Glomerular endothelial cell (primary cell): ENCODE data around the gene BTLA. TPM values are rescaled to one million over a fixed set of nuclear protein-coding genes. Genes with fewer than 3 reads are reported as not detected.
"Not testable (repeated sequence)": the region's sequence is repeated elsewhere in the genome, so short reads cannot be mapped to it uniquely, and the experiment has no call there.

Source experiments
- DNase-seq: peaks from one replicate; pipeline ENCODE4 v3.0.0-alpha.2; 2011; ENCODE audit warnings: low read depth, low spot score; ENCODE audit errors: extremely low read depth
- total RNA-seq: library from RNA; depleted of rRNA; stranded (reverse); fragments of >200 nt; gene quantifications from 2 replicates; pipeline ENCODE4 v1.2.3, GENCODE V29; 2015

The BTLA gene
- total RNA-seq, 1 donor from 2014 or later = not detected

DNA sequence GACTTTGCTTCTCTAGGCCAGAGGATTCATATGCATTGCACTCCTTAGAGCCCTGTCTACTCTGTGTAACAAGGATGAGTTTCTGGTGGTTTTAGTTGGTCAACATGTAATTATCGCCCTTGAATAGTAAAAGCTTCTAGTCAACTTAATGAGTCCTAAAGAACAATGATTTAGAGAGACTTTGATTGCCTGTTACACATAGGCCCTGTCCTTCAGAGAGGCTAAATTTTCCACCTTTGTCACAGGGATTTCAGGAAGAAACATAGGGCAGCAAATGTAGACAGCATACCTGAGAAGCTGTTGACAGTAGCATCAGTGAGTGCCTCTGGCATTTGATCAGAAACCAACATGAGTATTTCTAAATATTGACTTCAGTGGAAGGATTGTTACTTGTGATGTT, 7.1 kb downstream of the BTLA start:
- DNase-seq = no peak

DNA sequence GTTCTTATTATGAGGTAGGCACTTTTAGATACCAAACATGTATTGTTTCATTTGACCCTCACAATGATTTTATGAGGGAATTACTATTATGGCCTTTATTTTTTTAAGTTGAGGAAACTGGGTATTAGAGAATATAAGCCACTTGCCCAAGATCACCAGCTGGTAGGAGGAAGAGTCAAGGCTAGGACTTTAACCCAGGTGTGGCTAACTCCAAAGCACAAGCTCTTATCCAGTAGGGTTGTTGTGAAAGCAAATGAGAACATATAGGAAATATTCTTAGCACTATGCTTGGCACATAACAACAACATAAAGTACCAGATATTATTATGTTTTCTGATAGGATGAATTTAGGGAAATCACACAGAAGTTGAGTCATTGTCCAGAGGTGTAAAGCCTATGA, 7.9 kb downstream of the BTLA start:
- DNase-seq = no peak

DNA sequence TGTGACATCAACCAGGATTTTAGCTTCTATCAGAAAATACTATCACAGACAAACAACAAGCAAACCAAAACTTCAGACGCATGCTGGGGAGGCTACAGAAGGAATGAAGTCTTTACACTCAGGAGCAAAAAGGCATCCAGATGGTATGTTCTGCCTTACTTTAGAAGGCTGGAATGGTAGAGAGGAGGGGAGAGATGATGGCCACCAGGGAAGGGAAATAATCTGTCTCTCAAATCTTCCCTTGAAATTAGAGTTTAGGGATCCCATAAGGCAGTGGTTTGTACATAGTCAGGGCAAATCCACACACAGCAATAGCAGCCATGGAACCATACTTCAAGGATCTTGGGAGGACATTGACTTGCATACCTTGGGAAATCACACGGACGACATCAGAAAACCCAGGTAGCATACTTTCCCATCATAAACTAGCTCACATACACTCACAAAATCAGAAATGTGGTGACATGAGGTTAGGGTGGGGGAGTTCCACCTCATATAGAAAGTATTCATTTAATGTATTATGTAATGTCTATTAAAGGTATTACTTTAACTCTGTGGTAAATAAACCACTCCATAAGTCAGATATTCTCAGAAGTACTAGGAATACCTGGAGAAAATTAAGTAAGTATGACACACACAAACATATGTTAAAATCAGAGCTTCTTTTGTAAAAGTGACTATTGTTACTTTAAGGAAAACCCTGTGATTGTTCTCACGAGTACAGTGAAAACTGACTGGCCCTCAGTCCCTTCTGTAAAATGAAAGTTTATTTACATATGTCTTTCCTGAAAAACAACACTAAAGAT, 9.4 kb downstream of the BTLA start:
- DNase-seq = no peak

DNA sequence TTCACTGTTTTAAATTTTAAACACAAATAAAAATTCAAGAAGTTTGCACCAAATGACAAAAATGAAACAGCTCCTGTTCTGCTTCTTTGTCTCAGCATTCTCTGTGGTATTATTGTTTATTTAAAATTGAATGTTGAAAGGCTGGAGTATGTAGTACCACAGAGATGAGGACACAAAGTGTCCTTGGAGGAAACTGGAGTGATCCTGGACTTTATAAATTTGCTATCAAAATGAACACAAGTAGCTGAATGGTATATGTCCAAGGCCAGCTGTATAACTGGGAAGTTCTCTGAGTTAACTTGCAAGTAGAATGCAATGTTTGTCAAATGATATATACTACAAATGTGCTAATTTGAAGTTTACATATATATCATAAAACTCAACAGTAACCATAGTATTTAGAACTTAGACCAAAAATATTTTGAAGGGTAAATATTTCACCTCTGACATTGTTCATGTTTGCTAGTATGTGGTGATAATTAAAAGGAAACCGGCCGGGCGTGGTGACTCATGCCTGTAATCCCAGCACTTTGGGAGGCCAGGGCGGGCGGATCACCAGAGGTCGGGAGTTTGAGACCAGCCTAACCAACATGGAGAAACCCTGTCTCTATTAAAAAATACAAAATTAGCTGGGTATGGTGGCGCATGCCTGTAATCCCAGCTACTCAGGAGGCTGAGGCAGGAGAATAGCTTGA, 12.3 kb downstream of the BTLA start:
- DNase-seq = no peak

DNA sequence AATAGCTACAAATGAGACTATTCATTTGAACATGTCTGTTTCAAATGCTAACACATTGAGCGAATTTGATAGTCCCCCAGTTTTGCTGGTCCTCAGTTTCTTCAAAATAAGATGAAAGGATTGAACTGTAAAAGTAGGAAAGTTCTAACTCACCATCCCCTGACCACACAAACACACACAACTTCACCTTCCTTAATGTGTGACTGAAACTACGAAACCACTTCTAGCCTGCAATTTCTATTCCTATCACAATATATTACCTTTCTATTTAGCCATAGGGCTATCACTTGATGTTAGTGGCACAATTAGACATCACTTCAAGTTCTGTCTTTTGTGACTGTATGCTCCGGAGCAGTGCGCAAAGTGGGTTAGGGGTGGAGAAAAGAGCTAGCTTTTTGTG, 14.9 kb downstream of the BTLA start:
- DNase-seq = no peak

DNA sequence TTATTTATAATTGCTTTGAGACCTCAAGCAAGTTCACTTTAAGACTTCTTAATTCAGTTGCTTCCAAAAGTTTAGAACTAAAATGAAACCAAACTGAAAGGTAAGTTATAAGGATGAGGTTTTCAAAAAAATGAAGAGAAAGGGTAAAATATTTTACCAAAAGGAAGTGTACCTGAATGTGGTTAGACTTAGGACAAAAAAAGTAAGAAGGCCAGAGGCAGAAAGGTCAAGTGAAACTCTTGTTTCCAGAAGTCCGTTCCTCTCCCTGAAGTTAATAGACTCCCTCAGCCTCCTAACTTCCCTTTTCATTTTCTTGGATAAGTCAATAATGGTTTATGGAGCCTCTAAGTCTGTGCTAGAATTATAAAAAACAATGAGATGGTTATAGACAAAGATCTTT, 16.6 kb downstream of the BTLA start:
- no peak for DNase-seq

DNA sequence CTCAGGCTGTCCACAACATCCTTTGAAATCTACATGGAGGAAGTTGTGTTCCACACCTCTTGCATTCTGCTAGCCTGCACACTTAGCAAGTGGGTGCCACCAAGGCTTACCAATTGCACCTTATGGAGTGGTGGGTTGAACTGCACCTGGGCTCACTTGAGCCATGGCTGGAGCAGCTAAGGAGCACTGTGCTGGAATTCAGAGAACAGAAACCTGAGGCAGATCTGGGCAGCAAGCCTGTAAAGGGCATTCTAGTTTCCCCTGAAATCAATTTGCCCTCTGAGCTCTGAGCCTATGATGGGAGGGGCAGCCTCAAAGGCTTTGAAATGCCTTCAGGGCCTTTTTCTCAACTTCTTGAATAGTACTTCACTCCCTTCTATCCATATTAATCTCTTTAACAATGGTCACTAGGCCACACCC, 18.0 kb downstream of the BTLA start:
- DNase-seq = no peak

DNA sequence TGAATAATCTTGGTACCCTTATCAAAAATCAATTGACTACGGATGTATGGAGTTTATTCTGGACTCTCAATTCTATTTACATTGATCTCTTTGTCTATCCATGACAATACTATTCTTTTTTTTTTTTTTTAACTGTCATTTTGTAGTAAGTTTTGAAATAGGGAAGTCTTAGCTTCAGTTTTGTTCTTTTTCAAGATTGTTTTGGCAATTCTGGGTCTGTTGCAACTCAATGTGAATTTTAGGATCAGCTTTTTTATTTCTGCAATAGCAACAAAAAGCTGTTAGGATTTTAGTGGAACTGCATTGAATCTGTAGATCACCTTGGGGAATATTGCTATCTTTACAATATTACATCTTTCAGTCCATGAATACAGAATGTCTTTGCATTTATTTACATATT, 21.4 kb downstream of the BTLA start:
- no peak for DNase-seq

DNA sequence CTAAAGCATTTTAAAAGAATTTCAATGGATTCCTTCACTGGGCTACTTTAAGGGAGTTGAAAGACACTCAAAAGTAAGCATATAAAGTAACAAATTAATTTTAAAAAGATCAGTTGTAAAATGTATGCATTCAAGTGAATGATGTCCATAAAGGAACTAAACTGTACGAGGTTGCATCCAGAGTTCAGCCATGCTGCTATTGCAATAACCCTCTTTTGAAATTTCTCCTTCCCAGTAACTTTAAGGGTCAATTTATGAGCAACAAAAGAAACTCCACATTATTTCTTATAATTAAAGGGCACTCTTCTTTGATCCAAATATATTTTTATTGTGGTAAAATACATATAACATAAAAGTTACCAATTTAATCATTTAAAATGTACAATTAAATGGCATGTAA, 22.9 kb downstream of the BTLA start:
- no peak for DNase-seq

DNA sequence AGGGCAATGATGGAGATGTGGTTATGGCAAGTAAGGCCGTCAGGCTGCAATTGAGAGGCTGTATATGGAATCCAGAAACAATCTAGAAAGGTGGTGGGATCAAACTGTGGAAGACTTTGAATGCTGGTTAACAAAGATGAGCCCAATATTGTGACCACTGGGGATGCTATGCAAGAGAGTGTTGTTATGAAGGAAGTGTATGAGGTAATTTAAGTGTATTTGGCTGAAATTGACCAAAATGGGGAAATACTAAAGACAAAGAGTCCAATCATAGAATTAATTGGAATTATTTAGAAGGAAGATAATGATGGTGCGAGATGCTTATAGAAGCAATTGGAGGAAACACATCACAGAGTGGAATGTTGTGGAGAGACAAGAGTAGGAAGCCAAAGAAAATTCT, 24.5 kb downstream of the BTLA start:
- DNase-seq = no peak

DNA sequence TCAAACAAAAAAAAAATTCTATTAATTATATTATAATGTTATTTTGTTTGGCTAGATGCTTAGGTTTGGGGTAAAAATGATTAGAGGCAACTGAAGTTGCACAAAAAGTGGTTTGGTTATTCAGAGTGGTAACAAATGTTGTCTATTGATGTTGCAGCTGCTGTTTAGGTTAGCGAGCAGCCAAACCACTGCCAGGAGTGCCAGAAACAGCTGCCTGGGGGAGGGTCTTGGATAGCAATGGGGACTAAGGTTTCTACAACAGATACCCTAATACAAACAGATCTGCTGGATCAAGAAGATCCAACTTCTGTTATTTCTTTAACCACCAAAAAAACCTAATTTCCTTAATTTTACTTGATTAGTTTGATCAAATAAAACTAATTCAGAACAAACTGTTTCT, 26.6 kb downstream of the BTLA start:
- no peak for DNase-seq

DNA sequence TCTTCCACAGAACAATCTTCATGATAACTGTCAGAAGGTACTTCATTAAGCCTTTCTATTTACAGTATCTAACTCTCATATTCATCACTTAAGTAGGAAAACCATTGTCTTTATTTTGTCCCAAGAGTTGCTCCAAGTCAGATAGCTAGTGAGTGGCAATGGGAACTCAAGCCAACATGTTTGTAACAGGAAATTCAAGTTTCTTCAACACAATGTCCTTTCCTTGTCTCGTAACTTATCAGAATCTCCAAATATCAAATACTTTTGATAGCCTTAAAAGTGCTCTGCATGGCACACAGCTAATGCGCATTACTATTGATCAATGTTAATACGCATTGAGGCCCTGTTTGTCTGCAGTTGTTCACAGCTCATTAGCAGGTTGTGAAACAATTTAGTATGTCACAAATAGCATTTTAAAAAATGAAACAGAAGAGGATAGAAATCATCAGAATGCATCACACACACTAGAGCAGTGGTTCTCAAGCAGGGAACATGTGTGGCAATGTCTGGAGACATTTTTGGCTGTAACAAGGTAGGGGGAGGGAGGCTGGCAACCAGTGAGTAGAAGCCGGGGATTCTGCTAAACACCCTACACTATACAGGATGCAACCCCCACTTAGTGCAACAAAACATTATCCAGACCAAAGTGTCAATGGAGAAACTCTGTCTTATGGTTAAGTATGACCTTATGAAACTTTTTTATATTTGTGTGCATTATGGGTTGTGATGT, 27.5 kb downstream of the BTLA start:
- no peak for DNase-seq

DNA sequence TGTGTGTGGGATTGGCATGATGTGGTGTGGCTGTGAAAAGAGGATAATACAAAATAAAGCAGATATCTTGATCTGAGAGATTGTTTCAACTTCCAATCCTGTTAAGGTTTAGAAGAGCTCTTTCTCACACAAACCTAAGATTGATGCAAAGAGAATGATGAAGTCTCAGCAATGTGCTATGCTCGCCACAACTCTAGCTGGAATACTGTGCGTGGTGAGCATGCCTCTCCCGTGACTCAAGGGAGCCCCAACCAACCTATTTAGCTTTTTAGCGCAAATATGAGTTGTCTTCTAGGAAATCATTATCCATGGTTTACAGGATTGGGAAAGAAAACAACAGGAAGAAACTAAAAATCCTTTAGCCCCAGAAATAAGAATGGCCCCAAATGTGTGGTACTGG, 28.5 kb downstream of the BTLA start:
- DNase-seq = no peak

DNA sequence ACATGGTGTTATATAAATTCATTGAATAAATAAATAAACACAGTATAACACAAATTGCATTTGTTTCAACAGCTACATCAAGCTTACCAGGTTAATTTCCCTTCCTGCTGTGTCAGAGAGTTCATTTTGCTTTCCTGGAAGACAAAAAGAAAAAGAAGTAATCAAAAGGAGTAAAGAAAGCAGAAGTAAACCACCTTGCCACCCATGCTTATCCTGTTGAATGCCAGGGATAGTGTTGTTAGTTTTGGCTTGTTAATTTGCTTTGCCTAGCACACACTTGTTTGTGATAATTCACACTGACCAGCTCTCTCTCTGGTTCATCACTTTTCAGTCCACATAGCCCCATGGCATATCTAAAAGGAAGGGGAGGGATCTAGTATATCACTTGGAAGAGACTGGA, 29.6 kb downstream of the BTLA start:
- no peak for DNase-seq

DNA sequence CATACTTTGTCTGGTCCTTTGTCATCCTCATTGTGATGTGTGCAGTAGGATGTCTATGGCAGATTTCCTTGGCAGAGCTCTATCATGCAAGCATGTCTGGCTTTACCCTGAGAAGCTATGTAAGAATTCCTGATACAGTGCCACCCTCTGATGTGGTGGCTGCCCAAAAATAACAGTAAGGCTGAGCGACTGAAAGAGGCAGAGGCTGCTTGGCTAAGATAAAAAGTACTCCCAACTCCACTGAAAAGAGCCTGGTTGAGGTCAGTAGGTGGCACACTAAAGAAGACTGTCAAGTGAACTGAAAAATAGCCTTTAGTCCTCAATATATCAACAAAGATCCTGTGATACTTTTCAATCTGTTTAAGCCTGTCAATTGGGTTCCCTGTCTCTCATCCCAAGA, 31.7 kb downstream of the BTLA start:
- DNase-seq = no peak

DNA sequence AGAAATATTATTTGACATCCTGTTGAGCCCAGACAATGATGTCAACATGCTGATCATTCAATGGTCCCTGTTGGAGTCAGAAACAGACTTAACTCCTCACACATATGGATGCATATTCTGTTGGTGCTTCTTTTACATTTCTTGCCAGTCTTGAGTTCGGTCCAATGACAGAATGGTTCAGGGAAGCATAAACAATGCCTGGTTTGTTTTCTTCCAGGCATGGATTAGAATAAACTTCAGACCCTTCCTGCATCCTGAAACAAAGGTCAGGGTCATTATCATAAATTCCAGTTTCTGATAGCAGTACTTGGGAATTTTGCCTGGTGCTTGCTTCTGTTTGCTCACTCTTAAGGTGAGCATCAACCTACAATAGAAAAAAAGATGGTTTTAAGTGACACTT, 33.3 kb downstream of the BTLA start:
- DNase-seq = no peak

DNA sequence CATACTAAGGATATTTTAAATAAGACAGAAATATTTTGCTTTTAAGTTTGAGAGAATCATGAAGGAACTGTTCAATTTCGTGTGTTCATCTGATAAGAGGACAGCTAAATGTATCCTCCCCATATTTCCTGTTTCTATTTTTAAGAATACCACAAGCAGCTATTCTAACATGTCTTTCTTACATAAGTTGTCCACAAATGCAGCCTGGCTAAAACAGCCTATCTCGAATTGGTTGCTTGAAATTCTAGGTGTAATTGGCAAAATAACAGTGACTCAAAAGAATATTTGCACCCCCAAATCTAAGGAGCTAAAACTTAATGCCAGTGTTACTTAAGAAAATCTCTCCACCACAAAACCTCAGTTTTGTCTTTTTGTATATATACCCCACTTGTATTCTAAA, 35.0 kb downstream of the BTLA start:
- DNase-seq = no peak

DNA sequence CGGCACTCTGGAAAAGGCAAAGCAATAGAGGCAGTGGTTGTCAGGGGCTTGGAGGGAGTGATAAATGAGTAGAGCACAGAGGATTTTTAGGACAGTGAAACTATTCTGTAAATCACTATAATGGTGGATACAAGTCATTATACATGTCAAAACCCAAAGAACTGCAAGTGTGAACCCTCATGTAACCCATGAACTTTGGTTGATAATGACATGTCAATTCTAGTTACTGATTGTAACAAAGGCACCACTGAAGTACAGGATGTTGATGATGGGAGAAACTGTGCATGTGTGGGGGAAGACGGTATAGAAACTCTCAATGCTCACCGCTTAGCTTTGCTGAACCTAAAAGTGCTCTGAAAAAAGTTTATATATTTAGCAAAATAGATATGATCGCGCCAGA, 36.0 kb downstream of the BTLA start:
- DNase-seq = no peak

DNA sequence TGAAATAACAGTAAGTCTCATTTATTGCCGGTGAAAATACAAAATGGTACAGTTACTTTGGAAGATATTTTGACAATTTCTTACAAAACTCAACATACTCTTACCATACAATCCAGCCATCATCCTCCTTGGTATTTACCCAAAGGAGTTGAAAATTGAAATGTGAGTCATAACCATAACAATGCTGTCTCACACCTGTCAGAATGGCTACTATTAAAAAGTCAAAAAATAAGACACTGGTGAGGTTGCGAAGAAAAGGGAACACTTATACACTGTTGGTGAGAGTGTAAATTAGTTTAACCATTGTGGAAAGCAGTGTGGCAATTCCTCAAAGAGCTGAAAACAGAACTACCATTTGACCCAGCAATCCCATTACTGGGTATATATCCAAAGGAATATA, 37.5 kb downstream of the BTLA start:
- DNase-seq = not testable (repeated sequence)

DNA sequence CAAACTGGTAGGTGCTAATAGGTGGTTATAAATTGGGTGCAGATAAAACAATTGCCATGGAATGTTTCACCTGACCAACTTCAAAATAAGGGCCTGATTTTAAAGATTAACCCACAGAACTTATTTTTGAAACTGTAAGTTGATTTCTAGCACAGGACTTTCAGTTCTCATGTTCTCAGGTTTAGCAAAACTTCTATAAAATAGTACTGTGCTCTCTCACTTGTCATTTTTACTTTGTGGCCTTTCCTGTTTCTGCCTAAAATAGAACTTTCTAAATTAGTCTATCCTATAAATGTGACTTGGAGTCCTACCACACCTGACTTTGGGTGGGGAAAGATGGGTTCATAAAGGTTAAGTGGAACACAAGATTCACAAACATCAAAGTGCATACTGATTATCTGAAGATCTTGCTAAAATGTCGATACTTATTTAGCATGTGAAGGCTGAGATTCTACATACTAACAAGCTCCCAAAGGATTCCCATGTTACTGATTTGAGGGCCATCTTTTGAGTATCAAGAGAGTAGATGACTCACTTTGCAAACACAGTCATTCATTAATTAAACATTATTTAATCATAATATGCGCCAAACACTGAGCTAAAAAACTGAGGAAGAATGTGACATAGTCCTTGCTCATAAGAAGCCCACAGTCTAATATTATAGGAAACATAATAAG, 38.6 kb downstream of the BTLA start:
- no peak for DNase-seq

DNA sequence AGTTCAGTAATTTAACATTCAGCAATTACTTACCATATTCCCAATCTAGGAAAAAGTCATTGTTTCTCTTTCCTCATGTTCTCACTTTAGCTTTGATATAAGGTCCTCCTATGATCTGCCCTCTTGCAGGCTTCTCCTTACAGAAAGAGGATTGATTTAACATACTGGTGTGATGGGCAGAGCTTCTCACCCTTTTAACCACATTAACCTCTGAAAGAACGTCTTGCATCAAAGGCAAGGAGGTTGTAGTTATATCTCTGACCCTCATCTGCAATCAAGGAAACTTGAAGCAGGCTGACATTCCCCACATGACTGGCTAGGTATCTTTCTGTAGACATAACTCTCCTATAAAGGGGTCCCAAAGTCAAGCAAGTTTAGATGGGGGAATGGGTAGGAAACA, 39.5 kb downstream of the BTLA start:
- DNase-seq = no peak
